ENCODE data around the gene RAB18. TPM values are rescaled to one million over a fixed set of nuclear protein-coding genes. Genes with fewer than 3 reads are reported as not detected.

RAB18 gene
- total RNA-seq, 1 donor from 2014 or later: 72.3 TPM

DNA sequence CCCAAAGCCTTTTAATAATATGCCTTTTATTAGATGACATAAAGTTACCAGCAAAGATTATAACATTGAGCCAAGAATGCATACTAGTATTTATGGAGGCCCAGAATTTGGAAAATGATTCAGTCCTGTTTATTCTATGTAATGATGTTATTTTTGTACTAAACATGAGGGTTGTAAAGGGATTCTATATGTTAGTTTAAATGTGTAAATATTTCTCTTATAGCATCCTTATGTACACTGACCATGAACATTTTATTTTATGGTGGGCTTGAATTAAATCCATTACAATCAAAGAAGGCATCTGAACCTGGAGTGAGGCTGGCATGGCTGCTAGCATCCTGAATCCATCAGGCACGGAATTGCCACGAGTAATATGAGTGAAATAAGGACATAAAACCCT lies 80.2 kb downstream of the RAB18 start:
- no peak overlapping the region for H3K27ac Mint-ChIP-seq (ENCODE audit: unreplicated experiment)
- H3K9me3 Mint-ChIP-seq: peaks cover 2% of the 10 kb centered on the region
- peaks cover 3% of the 10 kb centered on the region for H3K36me3 Mint-ChIP-seq (ENCODE audit: low read depth)
- H3K4me1 Mint-ChIP-seq: no peaks in the 10 kb centered on the region
- H3K27me3 Mint-ChIP-seq (ENCODE audit: low read depth): no peaks in the 10 kb centered on the region
- no peak overlapping the region for H3K4me3 Mint-ChIP-seq
- TF ChIP-seq, protein P1, sequence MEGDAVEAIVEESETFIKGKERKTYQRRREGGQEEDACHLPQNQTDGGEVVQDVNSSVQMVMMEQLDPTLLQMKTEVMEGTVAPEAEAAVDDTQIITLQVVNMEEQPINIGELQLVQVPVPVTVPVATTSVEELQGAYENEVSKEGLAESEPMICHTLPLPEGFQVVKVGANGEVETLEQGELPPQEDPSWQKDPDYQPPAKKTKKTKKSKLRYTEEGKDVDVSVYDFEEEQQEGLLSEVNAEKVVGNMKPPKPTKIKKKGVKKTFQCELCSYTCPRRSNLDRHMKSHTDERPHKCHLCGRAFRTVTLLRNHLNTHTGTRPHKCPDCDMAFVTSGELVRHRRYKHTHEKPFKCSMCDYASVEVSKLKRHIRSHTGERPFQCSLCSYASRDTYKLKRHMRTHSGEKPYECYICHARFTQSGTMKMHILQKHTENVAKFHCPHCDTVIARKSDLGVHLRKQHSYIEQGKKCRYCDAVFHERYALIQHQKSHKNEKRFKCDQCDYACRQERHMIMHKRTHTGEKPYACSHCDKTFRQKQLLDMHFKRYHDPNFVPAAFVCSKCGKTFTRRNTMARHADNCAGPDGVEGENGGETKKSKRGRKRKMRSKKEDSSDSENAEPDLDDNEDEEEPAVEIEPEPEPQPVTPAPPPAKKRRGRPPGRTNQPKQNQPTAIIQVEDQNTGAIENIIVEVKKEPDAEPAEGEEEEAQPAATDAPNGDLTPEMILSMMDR (conservative IDR thresholded peaks at IDR 0.05): no peak
- no peak for DNase-seq (ENCODE audit: low read depth, low spot score)

Other genes with a start within 250 kb of the RAB18 start
- 0.30 TPM in 1 of 2 replicates, not detected in the other for gene MKX, start 241.5 kb downstream of the RAB18 start, total RNA-seq